Mammary epithelial cell (primary cell): ENCODE results near the gene KCNAB3.

Experiments
- EZH2 ChIP-seq: IDR thresholded peaks from 2 replicates; pipeline ENCODE4 v1.6.1; 2012; ENCODE audit warnings: low read length, inconsistent platforms, borderline replicate concordance
- TF ChIP-seq, protein P1 (sequence below), 2 donors: IDR thresholded peaks in 1 of 2; conservative IDR thresholded peaks in 1 of 2; 2 replicates each; pipeline ENCODE4 v1.5.1; 2011 to 2012; ENCODE audit warnings: inconsistent platforms in 2 of 2, low read length in 2 of 2, mild to moderate bottlenecking in 2 of 2, control low read depth in 1 of 2, low read depth in 1 of 2; ENCODE audit not compliant: insufficient read depth in 1 of 2; ENCODE audit errors: extremely low read depth in 1 of 2

DNA sequence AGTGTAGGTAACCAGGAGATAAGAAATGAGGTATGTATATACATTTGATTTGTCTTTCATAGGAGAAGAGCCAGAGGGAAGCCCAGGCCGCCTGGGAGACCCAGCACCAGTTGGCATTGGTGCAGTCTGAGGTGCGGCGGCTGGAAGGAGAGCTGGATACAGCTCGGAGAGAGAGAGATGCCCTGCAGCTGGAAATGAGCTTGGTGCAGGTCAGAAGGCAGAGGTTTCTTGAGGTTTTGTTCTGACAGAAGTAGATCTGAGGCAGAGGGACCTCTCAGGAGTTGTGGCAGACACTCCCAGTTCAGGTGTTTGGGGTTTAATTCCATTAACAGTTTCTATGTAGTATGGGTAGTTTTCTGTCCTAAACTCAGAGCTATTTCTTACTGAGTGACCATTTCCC, 10.4 kb upstream of the KCNAB3 start:
- TF ChIP-seq, protein P1, sequence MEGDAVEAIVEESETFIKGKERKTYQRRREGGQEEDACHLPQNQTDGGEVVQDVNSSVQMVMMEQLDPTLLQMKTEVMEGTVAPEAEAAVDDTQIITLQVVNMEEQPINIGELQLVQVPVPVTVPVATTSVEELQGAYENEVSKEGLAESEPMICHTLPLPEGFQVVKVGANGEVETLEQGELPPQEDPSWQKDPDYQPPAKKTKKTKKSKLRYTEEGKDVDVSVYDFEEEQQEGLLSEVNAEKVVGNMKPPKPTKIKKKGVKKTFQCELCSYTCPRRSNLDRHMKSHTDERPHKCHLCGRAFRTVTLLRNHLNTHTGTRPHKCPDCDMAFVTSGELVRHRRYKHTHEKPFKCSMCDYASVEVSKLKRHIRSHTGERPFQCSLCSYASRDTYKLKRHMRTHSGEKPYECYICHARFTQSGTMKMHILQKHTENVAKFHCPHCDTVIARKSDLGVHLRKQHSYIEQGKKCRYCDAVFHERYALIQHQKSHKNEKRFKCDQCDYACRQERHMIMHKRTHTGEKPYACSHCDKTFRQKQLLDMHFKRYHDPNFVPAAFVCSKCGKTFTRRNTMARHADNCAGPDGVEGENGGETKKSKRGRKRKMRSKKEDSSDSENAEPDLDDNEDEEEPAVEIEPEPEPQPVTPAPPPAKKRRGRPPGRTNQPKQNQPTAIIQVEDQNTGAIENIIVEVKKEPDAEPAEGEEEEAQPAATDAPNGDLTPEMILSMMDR (conservative IDR thresholded peaks at IDR 0.05 in 1 of 2, IDR thresholded peaks at IDR 0.05 in 1 of 2; ENCODE audit: extremely low read depth in 1 of 2, insufficient read depth in 1 of 2, low read depth in 1 of 2, low read length in 2 of 2) = no peak
- TF ChIP-seq EZH2 = no peak
